Measurements from ENCODE around the gene TLE5. TPM values are rescaled to one million over a fixed set of nuclear protein-coding genes. Genes with fewer than 3 reads are reported as not detected.
A peak's percentile ranks its signal among the peaks of the same experiment; 100 is the strongest.

The TLE5 gene
- total and polyA plus RNA-seq, 9 of the 15 experiments (the other 6 are each of a cell fraction or from before 2014, with no cell fraction given), result 2.0 to 347 (median 235) TPM

- TF ChIP-seq CBX5 (IDR thresholded peaks at IDR 0.05; ENCODE audit: borderline replicate concordance, low read depth) (no peak), TGIF2 (CRISPR knock-in tag; IDR thresholded peaks at IDR 0.05) (no peak), MAZ (CRISPR knock-in tag; conservative IDR thresholded peaks at IDR 0.05 in 1 of 2, IDR thresholded peaks at IDR 0.05 in 1 of 2) (no peak), MCM5 (IDR thresholded peaks at IDR 0.05; ENCODE audit: low read depth) (no peak), ZBTB7A (IDR thresholded peaks at IDR 0.05; ENCODE audit: borderline replicate concordance, control insufficient read depth, low read depth, low read length) (peak; percentile 67), RCOR1 (IDR thresholded peaks at IDR 0.05; ENCODE audit: borderline replicate concordance in 1 of 2, low read depth in 2 of 2, low read length in 2 of 2) (no peak), MXD1 (CRISPR knock-in tag; IDR thresholded peaks at IDR 0.05; ENCODE audit: borderline replicate concordance, poor library complexity, severe bottlenecking) (no peak), MLLT1 (IDR thresholded peaks at IDR 0.05) (no peak), UBTF (IDR thresholded peaks at IDR 0.05; ENCODE audit: borderline replicate concordance in 1 of 2, low read depth in 2 of 2, low read length in 2 of 2) (0 out of 4 replicates have a peak, but pooled peaks of 1 of the 2 experiments have one; percentile 37), FOXK1 (CRISPR knock-in tag; IDR thresholded peaks at IDR 0.05; ENCODE audit: borderline replicate concordance) (no peak), DMBX1 (CRISPR knock-in tag; IDR thresholded peaks at IDR 0.05; ENCODE audit: borderline replicate concordance) (no peak), BHLHE40 (IDR thresholded peaks at IDR 0.05; ENCODE audit: low read length) (no peak), SNIP1 (IDR thresholded peaks at IDR 0.05; ENCODE audit: low read depth) (no peak), SETDB1 (IDR thresholded peaks at IDR 0.05; ENCODE audit: low read length) (no peak), RBBP5 (IDR thresholded peaks at IDR 0.05; ENCODE audit: borderline replicate concordance, insufficient read depth, low read length, poor library complexity, severe bottlenecking) (peak; percentile 57), ARID3B (CRISPR knock-in tag; IDR thresholded peaks at IDR 0.05; ENCODE audit: borderline replicate concordance) (no peak), HMGN3 (IDR thresholded peaks at IDR 0.05; ENCODE audit: borderline replicate concordance, extremely low read depth, insufficient read length, low read depth, low read length) (peak; percentile 3), ELF2 (CRISPR knock-in tag; IDR thresholded peaks at IDR 0.05) (no peak), SRSF1 (IDR thresholded peaks at IDR 0.05; ENCODE audit: low read depth, low read length) (no peak), HSF4 (CRISPR knock-in tag; IDR thresholded peaks at IDR 0.05; ENCODE audit: borderline replicate concordance) (no peak)
Measured at GRCh38 chr19:3094601-3095440, 32.5 kb upstream of the TLE5 start (continued).

Measured in K562 (cell line).